Caco-2 (cell line): Measurements from ENCODE around the gene PXYLP1. TPM values are rescaled to one million over a fixed set of nuclear protein-coding genes. Genes with fewer than 3 reads are reported as not detected.

Source experiments
- BruUV-seq: library from RNA; stranded (reverse); fragments of 400-500 nt; replicated peaks from 2 replicates; lab custom pipeline; 2021; lab: Mats Ljungman, UMichigan
- CTCF ChIA-PET: fragments of 300-600 bp; sonication (Branson Sonifier 250); formaldehyde crosslinking; loops from one replicate; lab custom pipeline; 2022; ENCODE audit warnings: antibody characterized with exemption; lab: Charles Lee
- POLR2A ChIA-PET: fragments of 300-600 bp; sonication (Branson Sonifier 250); formaldehyde crosslinking; loops from one replicate; lab custom pipeline; 2022; ENCODE audit warnings: antibody characterized with exemption; lab: Charles Lee
- DNase-seq, 2 experiments: peaks; one replicate each; pipeline versions ENCODE4 v3.0.0 to v3.0.0-alpha.2; 2020 to 2022
- H3K27me3 ChIP-seq: replicated peaks from 2 replicates; pipeline ENCODE4 v1.6.0; 2011; ENCODE audit warnings: low read length; ENCODE audit not compliant: control insufficient read depth, insufficient read depth
- H3K36me3 ChIP-seq: 2 replicates; pipeline ENCODE4 v1.5.1; 2011; ENCODE audit warnings: low read length; ENCODE audit not compliant: control insufficient read depth, insufficient read depth
- H3K4me1 ChIP-seq: fragments of 250-450 bp; sonication (Bioruptor Pico); 2 replicates; pipeline ENCODE4 v1.5.1; 2020; ENCODE audit warnings: mild to moderate bottlenecking
- H3K4me3 ChIP-seq: 2 replicates; pipeline ENCODE4 v1.5.1; 2011; ENCODE audit warnings: low read depth, mild to moderate bottlenecking, control low read depth, low read length
- H3K9me3 ChIP-seq: fragments of 250-450 bp; sonication (Bioruptor Pico); 2 replicates; pipeline ENCODE4 v1.5.1; 2020; ENCODE audit warnings: mild to moderate bottlenecking, moderate library complexity
- H3K27ac Mint-ChIP-seq: one replicate; pipeline ENCODE4 v1.8.0; 2022; ENCODE audit warnings: mixed read lengths; ENCODE audit not compliant: unreplicated experiment
- H3K27me3 Mint-ChIP-seq: one replicate; pipeline ENCODE4 v1.8.0; 2022; ENCODE audit warnings: mixed read lengths; ENCODE audit not compliant: insufficient read depth, unreplicated experiment
- H3K36me3 Mint-ChIP-seq: one replicate; pipeline ENCODE4 v1.8.0; 2022; ENCODE audit warnings: mild to moderate bottlenecking, mixed read lengths; ENCODE audit not compliant: insufficient read depth, unreplicated experiment
- H3K4me1 Mint-ChIP-seq: one replicate; pipeline ENCODE4 v1.8.0; 2022; ENCODE audit warnings: low read depth, mixed read lengths; ENCODE audit not compliant: unreplicated experiment
- H3K4me3 Mint-ChIP-seq: one replicate; pipeline ENCODE4 v1.8.0; 2022; ENCODE audit warnings: mild to moderate bottlenecking, moderate library complexity, mixed read lengths; ENCODE audit not compliant: unreplicated experiment
- H3K9me3 Mint-ChIP-seq: one replicate; pipeline ENCODE4 v1.8.0; 2022; ENCODE audit warnings: mixed read lengths; ENCODE audit not compliant: unreplicated experiment
- CTCF ChIP-seq, 2 experiments: fragments of 200-600 bp in 1 of 2; IDR thresholded peaks; 1 replicate in 1 of 2; 2 replicates in 1 of 2; pipeline versions ENCODE4 v1.5.1 to v1.8.0; 2011 to 2022; ENCODE audit warnings: antibody characterized with exemption in 1 of 2, control low read depth in 1 of 2, inconsistent platforms in 1 of 2, low read depth in 1 of 2, low read length in 1 of 2, mild to moderate bottlenecking in 1 of 2, moderate library complexity in 1 of 2; ENCODE audit not compliant: insufficient read depth in 1 of 2, severe bottlenecking in 1 of 2, unreplicated experiment in 1 of 2
- intact Hi-C: fragments of 100-400 bp; cut with micrococcal nuclease; formaldehyde crosslinking; loops from one replicate; pipeline ENCODE4 v1.10.0; 2022; ENCODE audit not compliant: unreplicated experiment
- total RNA-seq: library from RNA; stranded (reverse); gene quantifications from 2 replicates; pipeline ENCODE4 v1.2.3, GENCODE V29; 2022

PXYLP1 gene
- total RNA-seq, 1 experiment from 2014 or later = 24.6 TPM

GRCh38 chr3:141276398-141276797, 44.8 kb downstream of the PXYLP1 start:
- TF ChIP-seq CTCF (IDR thresholded peaks at IDR 0.05; ENCODE audit: insufficient read depth in 1 of 2, low read depth in 1 of 2, low read length in 1 of 2, severe bottlenecking in 1 of 2, unreplicated experiment in 1 of 2) = no peak
- intact Hi-C loops = no loop called here
- no peak overlapping the region for H3K27ac Mint-ChIP-seq
- Histone ChIP-seq H3K9me3 (no peaks in the 10 kb centered on the region), H3K36me3 (no peaks in the 10 kb centered on the region), H3K4me3 (no peak overlapping the region), H3K27me3 (no peaks in the 10 kb centered on the region), H3K4me1 (peaks cover 20% of the 10 kb centered on the region)
- DNase-seq = no peak
- H3K4me3 Mint-ChIP-seq = no peak overlapping the region
- ChIA-PET POLR2A (no interaction called here), CTCF (no interaction called here)
- H3K36me3 Mint-ChIP-seq = peaks cover 17% of the 10 kb centered on the region
- peaks cover 15% of the 10 kb centered on the region for H3K4me1 Mint-ChIP-seq
- H3K27me3 Mint-ChIP-seq = no peaks in the 10 kb centered on the region
- H3K9me3 Mint-ChIP-seq = no peaks in the 10 kb centered on the region
- no TSS peak for BruUV-seq

GRCh38 chr3:141277451-141277850, 45.8 kb downstream of the PXYLP1 start:
- no peaks in the 10 kb centered on the region for H3K27me3 Mint-ChIP-seq
- intact Hi-C loops = no loop called here
- no peak for TF ChIP-seq CTCF (IDR thresholded peaks at IDR 0.05; ENCODE audit: insufficient read depth in 1 of 2, low read depth in 1 of 2, low read length in 1 of 2, severe bottlenecking in 1 of 2, unreplicated experiment in 1 of 2)
- peaks cover 9% of the 10 kb centered on the region for H3K4me1 Mint-ChIP-seq
- no peaks in the 10 kb centered on the region for H3K9me3 ChIP-seq
- H3K27me3 ChIP-seq = no peaks in the 10 kb centered on the region
- CTCF ChIA-PET = interaction anchor here (1.4 kb wide), 1 partner anchor 45 kb away, joined by 10 read pairs; the partner anchor contains the start of gene PXYLP1
- no peak overlapping the region for H3K27ac Mint-ChIP-seq
- H3K4me1 ChIP-seq = peaks cover 13% of the 10 kb centered on the region
- H3K9me3 Mint-ChIP-seq = no peaks in the 10 kb centered on the region
- peaks cover 14% of the 10 kb centered on the region for H3K36me3 Mint-ChIP-seq
- no TSS peak for BruUV-seq
- H3K4me3 ChIP-seq = no peak overlapping the region
- POLR2A ChIA-PET = no interaction called here
- no peaks in the 10 kb centered on the region; the same call in 1 of the 2 replicates for H3K36me3 ChIP-seq
- DNase-seq = no peak
- no peak overlapping the region for H3K4me3 Mint-ChIP-seq

DNA sequence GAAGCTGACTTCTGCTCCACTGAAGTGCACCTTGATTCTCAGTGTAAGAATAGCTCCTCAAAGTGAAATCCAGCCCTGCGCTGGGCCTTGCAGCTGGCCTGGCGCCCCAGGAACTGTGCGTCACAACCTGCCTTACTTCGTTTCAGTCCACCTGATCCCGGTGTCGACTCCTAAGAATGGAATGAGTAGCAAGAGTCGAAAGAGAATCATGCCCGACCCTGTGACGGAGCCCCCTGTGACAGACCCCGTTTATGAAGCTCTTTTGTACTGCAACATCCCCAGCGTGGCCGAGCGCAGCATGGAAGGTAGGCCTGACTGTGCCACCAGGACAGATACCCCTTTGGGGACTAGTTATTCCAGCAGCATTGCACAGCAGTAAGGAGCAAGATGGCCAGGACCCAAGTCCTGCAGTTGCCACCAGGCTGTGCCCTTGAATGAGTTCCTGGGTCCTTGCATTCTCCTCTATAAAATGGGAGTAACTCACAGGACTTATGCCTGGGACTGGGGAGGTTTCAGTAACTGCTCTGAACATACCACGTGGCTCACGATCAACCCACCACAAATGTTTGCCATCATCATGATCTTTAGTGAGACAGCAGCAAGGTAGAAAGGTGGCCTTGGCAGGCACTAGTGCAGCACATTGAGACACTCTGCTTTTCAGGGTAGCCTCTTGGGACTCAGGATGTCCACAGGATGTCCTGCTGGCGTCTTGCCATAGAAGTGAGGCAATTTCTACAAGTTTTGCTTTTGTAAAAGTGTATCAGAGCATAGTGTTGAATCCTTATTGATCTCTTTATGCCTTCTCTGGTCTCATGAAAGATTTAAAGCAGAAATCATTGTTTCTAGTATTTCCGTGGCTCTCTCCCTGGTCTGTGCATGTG, 46.8 kb downstream of the PXYLP1 start:
- H3K4me1 ChIP-seq = peaks cover 13% of the 10 kb centered on the region
- H3K27me3 ChIP-seq = no peaks in the 10 kb centered on the region
- TF ChIP-seq CTCF (IDR thresholded peaks at IDR 0.05; ENCODE audit: insufficient read depth in 1 of 2, low read depth in 1 of 2, low read length in 1 of 2, severe bottlenecking in 1 of 2, unreplicated experiment in 1 of 2) = no peak
- no peaks in the 10 kb centered on the region for H3K9me3 ChIP-seq
- CTCF ChIA-PET = interaction anchor here (1.0 to 1.4 kb wide), 3 partner anchors 46 to 50 kb away, joined by 3 to 11 read pairs (median 10); partner anchors contain the start of gene PXYLP1
- intact Hi-C loops = loop anchor here (1.0 kb wide), 1 partner anchor 47 kb away; the partner anchor contains the start of gene PXYLP1
- Mint-ChIP-seq H3K27ac (no peak overlapping the region), H3K27me3 (no peaks in the 10 kb centered on the region), H3K4me3 (no peak overlapping the region), H3K9me3 (no peaks in the 10 kb centered on the region), H3K4me1 (peaks cover 9% of the 10 kb centered on the region), H3K36me3 (peaks cover 14% of the 10 kb centered on the region)
- no peak for DNase-seq
- H3K4me3 ChIP-seq = no peak overlapping the region
- POLR2A ChIA-PET = no interaction called here
- BruUV-seq = no TSS peak
- no peaks in the 10 kb centered on the region; the same call in 1 of the 2 replicates for H3K36me3 ChIP-seq
